ENCODE results near the gene DYNC2LI1.

Gene DYNC2LI1

GRCh38 chr2:43796206-43796605, 22.4 kb downstream of the DYNC2LI1 start:
- no peak for TF ChIP-seq CTCF (IDR thresholded peaks at IDR 0.05; ENCODE audit: low read depth, low read length, missing control alignments)
- DNase-seq (ENCODE audit: low read depth): no peak
- no peak overlapping the region for H3K4me3 ChIP-seq (ENCODE audit: low read depth, low read length)

- TF ChIP-seq CTCF (IDR thresholded peaks at IDR 0.05; ENCODE audit: low read depth, low read length, missing control alignments): peak; percentile 35
- H3K4me3 ChIP-seq (ENCODE audit: low read depth, low read length): no peak overlapping the region
- no peak for DNase-seq (ENCODE audit: low read depth)
Observed at GRCh38 chr2:43798300-43798699, 24.5 kb downstream of the DYNC2LI1 start.

GRCh38 chr2:43800894-43801293, 27.1 kb downstream of the DYNC2LI1 start:
- DNase-seq (ENCODE audit: low read depth): no peak
- TF ChIP-seq CTCF (IDR thresholded peaks at IDR 0.05; ENCODE audit: low read depth, low read length, missing control alignments): no peak
- no peak overlapping the region for H3K4me3 ChIP-seq (ENCODE audit: low read depth, low read length)

GRCh38 chr2:43802135-43802534, 28.3 kb downstream of the DYNC2LI1 start:
- no peak overlapping the region for H3K4me3 ChIP-seq (ENCODE audit: low read depth, low read length)
- no peak for DNase-seq (ENCODE audit: low read depth)
- TF ChIP-seq CTCF (IDR thresholded peaks at IDR 0.05; ENCODE audit: low read depth, low read length, missing control alignments): no peak

GRCh38 chr2:43803113-43803512, 29.3 kb downstream of the DYNC2LI1 start:
- DNase-seq (ENCODE audit: low read depth): no peak
- TF ChIP-seq CTCF (IDR thresholded peaks at IDR 0.05; ENCODE audit: low read depth, low read length, missing control alignments): no peak
- no peak overlapping the region for H3K4me3 ChIP-seq (ENCODE audit: low read depth, low read length)

- H3K4me3 ChIP-seq (ENCODE audit: low read depth, low read length): no peak overlapping the region
- TF ChIP-seq CTCF (IDR thresholded peaks at IDR 0.05; ENCODE audit: low read depth, low read length, missing control alignments): no peak
- DNase-seq (ENCODE audit: low read depth): no peak
Observed at GRCh38 chr2:43806719-43807031, 32.8 kb downstream of the DYNC2LI1 start.

- TF ChIP-seq CTCF (IDR thresholded peaks at IDR 0.05; ENCODE audit: low read depth, low read length, missing control alignments): no peak
- no peak for DNase-seq (ENCODE audit: low read depth)
- no peak overlapping the region for H3K4me3 ChIP-seq (ENCODE audit: low read depth, low read length)
Observed at GRCh38 chr2:43810452-43810851, 36.6 kb downstream of the DYNC2LI1 start.

Data from GM12864 (cell line).